ENCODE measurements around the gene EXT2. TPM values are rescaled to one million over a fixed set of nuclear protein-coding genes. Genes with fewer than 3 reads are reported as not detected.
A peak's percentile ranks its signal among the peaks of the same experiment; 100 is the strongest.

The EXT2 gene
- total RNA-seq, 4 donors from 2014 or later, result 19.0 to 53.2 (median 44.5) TPM

DNA sequence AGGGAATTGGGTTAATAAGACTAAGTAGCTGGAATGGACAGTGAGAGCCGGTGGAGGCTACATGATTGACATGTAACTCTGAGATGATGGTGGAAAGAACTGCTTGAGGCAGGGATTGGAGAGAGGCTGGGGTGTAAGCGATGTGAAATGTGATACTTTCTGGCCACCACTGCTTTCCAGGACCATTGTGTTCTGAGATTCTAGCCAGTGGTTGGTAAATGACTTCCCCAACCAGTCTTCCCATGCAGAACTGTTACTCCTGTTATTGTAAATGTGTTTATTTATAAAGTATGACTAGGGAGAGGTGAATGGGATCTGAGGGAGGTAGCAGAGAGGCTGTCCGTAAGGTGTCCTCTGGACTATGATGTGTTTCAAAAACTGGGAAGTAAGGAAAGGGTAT lies 18.1 kb downstream of the EXT2 start:
- H3K27me3 ChIP-seq, result no peaks in the 10 kb centered on the region
- no peak overlapping the region for H3K27ac ChIP-seq
- H3K4me1 ChIP-seq, result peaks cover 0 to 19% (median 4%) of the 10 kb centered on the region in 3 donors
- no peak overlapping the region for H3K4me3 ChIP-seq
- TF ChIP-seq, protein P1, sequence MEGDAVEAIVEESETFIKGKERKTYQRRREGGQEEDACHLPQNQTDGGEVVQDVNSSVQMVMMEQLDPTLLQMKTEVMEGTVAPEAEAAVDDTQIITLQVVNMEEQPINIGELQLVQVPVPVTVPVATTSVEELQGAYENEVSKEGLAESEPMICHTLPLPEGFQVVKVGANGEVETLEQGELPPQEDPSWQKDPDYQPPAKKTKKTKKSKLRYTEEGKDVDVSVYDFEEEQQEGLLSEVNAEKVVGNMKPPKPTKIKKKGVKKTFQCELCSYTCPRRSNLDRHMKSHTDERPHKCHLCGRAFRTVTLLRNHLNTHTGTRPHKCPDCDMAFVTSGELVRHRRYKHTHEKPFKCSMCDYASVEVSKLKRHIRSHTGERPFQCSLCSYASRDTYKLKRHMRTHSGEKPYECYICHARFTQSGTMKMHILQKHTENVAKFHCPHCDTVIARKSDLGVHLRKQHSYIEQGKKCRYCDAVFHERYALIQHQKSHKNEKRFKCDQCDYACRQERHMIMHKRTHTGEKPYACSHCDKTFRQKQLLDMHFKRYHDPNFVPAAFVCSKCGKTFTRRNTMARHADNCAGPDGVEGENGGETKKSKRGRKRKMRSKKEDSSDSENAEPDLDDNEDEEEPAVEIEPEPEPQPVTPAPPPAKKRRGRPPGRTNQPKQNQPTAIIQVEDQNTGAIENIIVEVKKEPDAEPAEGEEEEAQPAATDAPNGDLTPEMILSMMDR (IDR thresholded peaks at IDR 0.05), result no peak
- TF ChIP-seq POLR2A (IDR thresholded peaks at IDR 0.05), result no peak
- 90 to 93% methylated on average over 3 of the region's 3 CpGs for WGBS, 2 donors
- H3K36me3 ChIP-seq, result peaks cover 4 to 91% (median 5%) of the 10 kb centered on the region in 3 donors
- intact Hi-C loops (cut with DNase I), result no loop called here
- no peak for DNase-seq
- no peaks in the 10 kb centered on the region for H3K9me3 ChIP-seq

DNA sequence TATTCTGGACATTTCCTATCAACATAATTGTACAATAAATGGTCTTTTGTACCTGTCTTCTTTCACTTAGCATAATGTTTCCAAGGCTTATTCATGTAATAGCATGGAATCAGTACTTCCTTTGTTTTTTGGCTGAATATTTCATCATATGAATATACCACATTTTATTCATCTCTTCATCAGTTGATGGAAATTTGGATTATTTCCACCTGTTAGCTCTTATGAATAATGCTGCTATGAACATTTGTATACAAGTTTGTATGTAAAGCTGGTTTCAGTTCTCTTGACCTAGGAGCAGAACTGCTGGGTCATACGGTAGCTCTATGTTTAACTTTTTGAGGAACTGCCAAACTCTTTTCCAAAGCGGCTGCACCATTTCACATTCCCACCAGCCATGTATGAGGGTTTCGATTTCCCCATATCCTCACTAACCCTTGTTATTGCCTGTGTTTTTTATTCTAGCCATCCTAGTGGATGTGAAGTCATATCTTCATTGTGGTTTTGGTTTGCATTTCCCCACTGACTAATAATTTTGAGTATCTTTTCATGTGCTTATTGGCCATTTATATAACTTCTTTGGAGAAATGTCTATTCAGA lies 20.9 kb downstream of the EXT2 start:
- DNase-seq, result no peak
- intact Hi-C loops (cut with DNase I), result no loop called here
- peaks cover 0 to 99% (median 4%) of the 10 kb centered on the region in 3 donors for H3K36me3 ChIP-seq
- no peak overlapping the region for H3K4me3 ChIP-seq
- no peak for TF ChIP-seq POLR2A (IDR thresholded peaks at IDR 0.05)
- TF ChIP-seq, protein P1 (IDR thresholded peaks at IDR 0.05), result no peak
- no peaks in the 10 kb centered on the region for H3K27me3 ChIP-seq
- peaks cover 0 to 12% (median 4%) of the 10 kb centered on the region in 3 donors for H3K4me1 ChIP-seq
- H3K9me3 ChIP-seq, result no peaks in the 10 kb centered on the region
- 65 to 74% methylated on average over 3 of the region's 3 CpGs for WGBS, 2 donors
- H3K27ac ChIP-seq, result no peak overlapping the region

DNA sequence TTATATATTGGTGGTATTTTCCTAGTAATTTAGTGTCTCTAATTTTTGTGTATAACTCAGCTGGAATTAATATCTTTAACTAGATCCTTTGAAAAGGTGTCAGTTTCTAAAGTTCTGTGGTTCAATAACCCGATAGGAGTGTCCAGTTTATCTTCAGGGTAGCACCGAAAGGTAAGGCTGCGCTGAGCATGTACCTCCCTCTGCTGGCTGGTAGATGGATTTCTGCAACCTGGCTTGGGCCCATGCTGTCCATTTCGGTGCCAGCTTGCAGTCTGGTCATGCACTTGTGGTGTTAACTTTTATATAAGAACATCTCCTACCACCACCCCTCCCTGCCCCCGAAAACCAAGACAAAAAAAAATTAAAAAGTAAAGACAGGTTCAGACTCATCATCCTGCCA lies 24.7 kb downstream of the EXT2 start:
- Histone ChIP-seq H3K9me3 (no peaks in the 10 kb centered on the region), H3K27ac (no peak overlapping the region), H3K27me3 (no peaks in the 10 kb centered on the region), H3K4me3 (no peak overlapping the region), H3K4me1 (no peaks in the 10 kb centered on the region), H3K36me3 (peaks cover 0 to 98% (median 4%) of the 10 kb centered on the region in 3 donors)
- WGBS, 2 donors, result 73 to 84% methylated on average over 5 of the region's 5 CpGs
- TF ChIP-seq, protein P1 (IDR thresholded peaks at IDR 0.05), result peak in 3 of 6 experiments; percentile 12 to 40 (median 16)
- no peak for TF ChIP-seq POLR2A (IDR thresholded peaks at IDR 0.05)
- DNase-seq, result no peak
- intact Hi-C loops (cut with DNase I), result no loop called here

DNA sequence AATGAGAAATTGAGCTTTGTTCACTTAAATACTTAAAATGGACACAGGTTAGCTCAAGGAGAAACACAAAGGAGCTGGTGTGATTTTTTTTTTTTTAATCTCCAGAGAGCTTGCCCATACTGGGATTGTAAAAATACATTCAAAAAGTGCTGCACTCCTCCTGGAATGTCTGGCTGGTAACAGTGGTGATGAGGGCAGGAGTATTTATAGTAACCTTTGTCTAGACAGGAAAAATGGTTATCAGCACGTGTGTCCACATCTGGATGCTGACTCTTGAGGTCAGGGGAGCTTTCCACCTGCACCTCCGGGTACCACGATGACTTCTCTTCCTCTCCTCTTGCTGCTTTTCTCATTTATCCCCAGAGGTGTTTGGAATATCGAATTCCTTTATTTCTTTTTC lies 30.1 kb downstream of the EXT2 start:
- H3K27ac ChIP-seq, result no peak overlapping the region
- no peak for DNase-seq
- no peaks in the 10 kb centered on the region for H3K27me3 ChIP-seq
- H3K36me3 ChIP-seq, result peaks cover 0 to 99% (median 19%) of the 10 kb centered on the region in 3 donors
- TF ChIP-seq, protein P1 (IDR thresholded peaks at IDR 0.05), result no peak
- TF ChIP-seq POLR2A (IDR thresholded peaks at IDR 0.05), result no peak
- H3K9me3 ChIP-seq, result no peaks in the 10 kb centered on the region
- no peaks in the 10 kb centered on the region for H3K4me1 ChIP-seq
- intact Hi-C loops (cut with DNase I), result no loop called here
- no peak overlapping the region for H3K4me3 ChIP-seq
- WGBS, 2 donors, result 64 to 74% methylated on average over 4 of the region's 4 CpGs

DNA sequence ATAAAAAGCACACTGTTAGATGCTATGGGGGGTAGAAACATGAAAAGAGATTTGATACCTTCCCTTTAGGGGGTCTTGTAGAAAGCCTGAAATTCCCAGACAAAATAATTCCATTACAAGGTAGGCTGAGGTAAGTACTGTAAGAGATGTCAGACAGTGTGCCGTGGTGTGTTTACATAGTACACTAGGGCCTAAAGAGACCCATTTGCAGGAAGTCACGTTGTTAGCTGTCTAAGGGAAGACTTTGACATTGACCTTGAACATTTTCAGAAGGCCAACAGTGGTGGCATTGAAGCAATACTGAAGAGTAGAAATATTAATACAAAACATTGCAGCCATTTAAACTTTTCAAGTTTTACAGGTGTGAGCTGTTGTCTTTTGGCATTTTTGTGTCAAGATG lies 30.8 kb downstream of the EXT2 start:
- DNase-seq, result no peak
- Histone ChIP-seq H3K4me3 (no peak overlapping the region), H3K36me3 (peaks cover 0 to 99% (median 19%) of the 10 kb centered on the region in 3 donors), H3K4me1 (no peaks in the 10 kb centered on the region), H3K9me3 (no peaks in the 10 kb centered on the region), H3K27me3 (no peaks in the 10 kb centered on the region), H3K27ac (no peak overlapping the region)
- 80 to 92% methylated on average over 2 of the region's 2 CpGs for WGBS, 2 donors
- no peak for TF ChIP-seq POLR2A (IDR thresholded peaks at IDR 0.05)
- TF ChIP-seq, protein P1 (IDR thresholded peaks at IDR 0.05), result no peak
- intact Hi-C loops (cut with DNase I), result no loop called here
